Stimulated activated CD4-positive, alpha-beta T cell treated with anti-CD3 and anti-CD28 coated beads, Interleukin-4, amount 100 ng/mL, for 24 hours (primary cell): ENCODE measurements around the gene CLIC5.
A peak's percentile ranks its signal among the peaks of the same experiment; 100 is the strongest.

Source experiments
- DNase-seq: peaks from one replicate; pipeline ENCODE4 v3.0.0-alpha.2; 2020

CLIC5 gene

GRCh38 chr6:46032110-46032998 is 16.7 kb upstream of the CLIC5 start:
- no peak for DNase-seq

- no peak for DNase-seq
These were observed 13.9 kb upstream of the CLIC5 start for GRCh38 chr6:46029602-46030001.

- no peak for DNase-seq
These were observed 10.6 kb upstream of the CLIC5 start for GRCh38 chr6:46026307-46026706.

- DNase-seq = no peak
These were observed 9.9 kb upstream of the CLIC5 start for GRCh38 chr6:46025573-46025972.

GRCh38 chr6:46024124-46024769 is 8.6 kb upstream of the CLIC5 start:
- no peak for DNase-seq

GRCh38 chr6:46023216-46023915 is 7.7 kb upstream of the CLIC5 start:
- no peak for DNase-seq

- DNase-seq = no peak
These were observed 6.7 kb upstream of the CLIC5 start for GRCh38 chr6:46022106-46022948.

GRCh38 chr6:46017726-46018125 is 2.1 kb upstream of the CLIC5 start:
- DNase-seq = no peak

GRCh38 chr6:46016063-46016608 is 476 bp upstream of the CLIC5 start:
- DNase-seq = no peak

GRCh38 chr6:46014511-46015118 is 1.0 kb downstream of the CLIC5 start:
- DNase-seq = peak; percentile 25

GRCh38 chr6:46014046-46014445 is 1.6 kb downstream of the CLIC5 start:
- DNase-seq = no peak

GRCh38 chr6:46013639-46014038 is 2.0 kb downstream of the CLIC5 start:
- no peak for DNase-seq

- no peak for DNase-seq
These were observed 2.8 kb downstream of the CLIC5 start for GRCh38 chr6:46012834-46013233.

- DNase-seq = peak; percentile 66
These were observed 4.2 kb downstream of the CLIC5 start for GRCh38 chr6:46011188-46012085.

- DNase-seq = peak; percentile 26
These were observed 4.9 kb downstream of the CLIC5 start for GRCh38 chr6:46010771-46011170.

GRCh38 chr6:46010270-46010669 is 5.4 kb downstream of the CLIC5 start:
- no peak for DNase-seq

- DNase-seq = no peak
These were observed 13.4 kb downstream of the CLIC5 start for GRCh38 chr6:46002264-46002663.

- DNase-seq = no peak
These were observed 14.8 kb downstream of the CLIC5 start for GRCh38 chr6:46000905-46001304.

- no peak for DNase-seq
These were observed 17.1 kb downstream of the CLIC5 start for GRCh38 chr6:45998524-45998923.

GRCh38 chr6:45997875-45998506 is 17.7 kb downstream of the CLIC5 start:
- DNase-seq = no peak
